Peyer's patch (tissue), 4 donors: Measurements from ENCODE around the gene KCNC2.

Experiments used
- CTCF ChIP-seq, 6 experiments: fragments of 450-650 bp in 4 of 6; fragments of 200-600 bp in 2 of 6; sonication (generic) in 1 of 6; IDR thresholded peaks; one replicate each; pipeline ENCODE4 v1.5.1; 2017 to 2019; ENCODE audit warnings: antibody characterized with exemption in 6 of 6, mild to moderate bottlenecking in 3 of 6, moderate library complexity in 1 of 6
- POLR2A ChIP-seq, 2 donors: fragments of 450-650 bp; IDR thresholded peaks; one replicate each; pipeline ENCODE4 v1.5.1; 2017; ENCODE audit warnings: antibody characterized with exemption in 2 of 2, mild to moderate bottlenecking in 2 of 2, moderate library complexity in 2 of 2

- TF ChIP-seq POLR2A (IDR thresholded peaks at IDR 0.05) (no peak), CTCF (IDR thresholded peaks at IDR 0.05) (no peak)
Observed at GRCh38 chr12:75212072-75212471, 2.4 kb upstream of the KCNC2 start.
